Fibroblast of villous mesenchyme (primary cell): ENCODE measurements around the gene U2SURP. TPM values are rescaled to one million over a fixed set of nuclear protein-coding genes. Genes with fewer than 3 reads are reported as not detected.
"Not testable (repeated sequence)": the region's sequence is repeated elsewhere in the genome, so short reads cannot be mapped to it uniquely, and the experiment has no call there.

Source experiments
- DNase-seq: peaks from one replicate; pipeline ENCODE4 v3.0.0-alpha.2; 2010; ENCODE audit warnings: low read depth
- H3K4me3 ChIP-seq: 2 replicates; pipeline ENCODE4 v1.5.1; 2011; ENCODE audit warnings: low read depth, mild to moderate bottlenecking, low read length
- total RNA-seq: library from RNA; depleted of rRNA; stranded (reverse); fragments of >200 nt; gene quantifications from 2 replicates; pipeline ENCODE4 v1.2.3, GENCODE V29; 2012
- TF ChIP-seq, protein P1 (sequence below): IDR thresholded peaks from 2 replicates; pipeline ENCODE4 v1.5.1; 2012; ENCODE audit warnings: low read depth, mild to moderate bottlenecking, low read length; ENCODE audit not compliant: insufficient read depth

U2SURP gene
- total RNA-seq, 1 donor: 86.4 TPM

DNA sequence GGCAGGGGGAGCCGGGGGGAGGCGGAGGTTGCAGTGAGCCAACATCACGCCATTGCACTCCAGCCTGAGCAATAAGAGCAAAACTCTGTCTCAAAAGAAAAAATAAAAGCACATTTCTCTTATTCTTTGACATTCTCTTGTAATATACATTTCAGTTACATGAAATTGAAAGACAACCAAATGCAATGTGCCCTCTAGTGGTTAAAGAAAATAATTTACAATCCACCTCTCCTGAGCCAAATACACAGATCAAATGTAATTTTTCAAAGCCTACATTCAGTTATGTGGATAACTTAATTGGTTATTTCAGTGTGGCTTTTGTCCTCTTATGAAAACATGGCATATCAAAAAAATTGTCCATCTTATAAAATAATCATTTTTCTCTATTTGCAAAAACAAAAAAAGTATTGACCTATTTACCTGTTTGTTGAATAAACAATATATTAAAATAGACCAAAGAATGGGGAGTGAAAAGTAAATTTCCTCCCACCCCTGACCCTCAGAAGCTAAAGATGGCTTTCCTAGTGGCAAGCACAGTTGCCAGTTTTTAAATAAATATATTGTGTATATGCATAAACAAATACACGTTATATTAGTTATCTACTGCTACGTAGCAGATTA is 14.2 kb upstream of the U2SURP start:
- no peak overlapping the region for H3K4me3 ChIP-seq
- peak; percentile 50 for DNase-seq
- TF ChIP-seq, protein P1, sequence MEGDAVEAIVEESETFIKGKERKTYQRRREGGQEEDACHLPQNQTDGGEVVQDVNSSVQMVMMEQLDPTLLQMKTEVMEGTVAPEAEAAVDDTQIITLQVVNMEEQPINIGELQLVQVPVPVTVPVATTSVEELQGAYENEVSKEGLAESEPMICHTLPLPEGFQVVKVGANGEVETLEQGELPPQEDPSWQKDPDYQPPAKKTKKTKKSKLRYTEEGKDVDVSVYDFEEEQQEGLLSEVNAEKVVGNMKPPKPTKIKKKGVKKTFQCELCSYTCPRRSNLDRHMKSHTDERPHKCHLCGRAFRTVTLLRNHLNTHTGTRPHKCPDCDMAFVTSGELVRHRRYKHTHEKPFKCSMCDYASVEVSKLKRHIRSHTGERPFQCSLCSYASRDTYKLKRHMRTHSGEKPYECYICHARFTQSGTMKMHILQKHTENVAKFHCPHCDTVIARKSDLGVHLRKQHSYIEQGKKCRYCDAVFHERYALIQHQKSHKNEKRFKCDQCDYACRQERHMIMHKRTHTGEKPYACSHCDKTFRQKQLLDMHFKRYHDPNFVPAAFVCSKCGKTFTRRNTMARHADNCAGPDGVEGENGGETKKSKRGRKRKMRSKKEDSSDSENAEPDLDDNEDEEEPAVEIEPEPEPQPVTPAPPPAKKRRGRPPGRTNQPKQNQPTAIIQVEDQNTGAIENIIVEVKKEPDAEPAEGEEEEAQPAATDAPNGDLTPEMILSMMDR: peak; percentile 63

DNA sequence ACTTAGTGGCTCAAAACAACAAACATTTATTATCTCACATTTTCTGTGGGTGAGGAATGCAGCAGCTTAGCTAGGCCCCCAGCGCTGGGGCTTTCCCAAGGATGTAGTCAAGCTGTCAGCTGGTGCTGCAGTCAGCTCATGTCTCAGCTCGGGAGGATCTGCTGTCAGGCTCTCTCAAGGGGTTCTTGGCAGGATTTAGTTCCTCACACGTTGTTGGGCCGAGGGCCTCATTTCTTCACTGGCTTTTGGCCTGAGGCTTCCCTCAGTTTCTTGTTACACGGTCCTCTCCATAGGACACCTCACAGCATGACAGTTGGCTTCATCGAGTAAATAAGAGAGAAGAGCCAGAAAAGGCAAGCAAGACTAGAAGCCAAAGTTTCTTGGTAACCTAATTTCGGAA is 13.7 kb upstream of the U2SURP start:
- H3K4me3 ChIP-seq: no peak overlapping the region
- DNase-seq: peak; percentile 23

GRCh38 chr3:142988221-142988620 is 13.1 kb upstream of the U2SURP start:
- H3K4me3 ChIP-seq, DNase-seq: not testable (repeated sequence)

More for the DNA sequence above, 13.7 kb upstream of the U2SURP start:
- TF ChIP-seq, protein P1: no peak

- DNase-seq, H3K4me3 ChIP-seq: not testable (repeated sequence)
Measured at GRCh38 chr3:142988826-142989225, 12.5 kb upstream of the U2SURP start.

GRCh38 chr3:142990721-142991120 is 10.6 kb upstream of the U2SURP start:
- TF ChIP-seq, protein P1: no peak
- H3K4me3 ChIP-seq: no peak overlapping the region
- DNase-seq: no peak

GRCh38 chr3:142992323-142992722 is 9.0 kb upstream of the U2SURP start:
- H3K4me3 ChIP-seq: no peak overlapping the region
- TF ChIP-seq, protein P1: no peak
- no peak for DNase-seq

DNA sequence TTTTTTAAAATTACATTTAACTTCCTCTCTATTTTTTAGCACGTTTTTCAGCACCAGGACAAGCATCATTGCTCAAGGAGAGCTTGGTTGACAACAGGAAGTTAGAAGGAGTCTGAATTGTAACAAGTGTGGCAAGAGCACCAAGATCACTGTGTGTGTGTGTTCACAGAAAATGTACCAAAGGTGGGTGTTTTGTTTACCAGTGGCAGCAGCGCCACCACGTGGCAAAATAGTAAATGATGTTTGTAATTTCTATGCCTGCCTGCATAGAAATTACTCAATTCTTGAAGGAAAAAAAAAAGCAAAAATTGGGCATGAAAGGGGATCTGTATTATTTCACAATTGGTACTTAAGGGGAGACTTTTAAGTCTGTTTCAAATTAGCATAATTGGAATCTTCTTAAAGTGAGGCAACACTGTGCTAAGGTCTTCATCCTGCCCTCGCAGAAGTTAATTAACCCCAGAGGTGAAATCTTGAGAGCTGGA is 7.4 kb upstream of the U2SURP start:
- no peak overlapping the region for H3K4me3 ChIP-seq
- TF ChIP-seq, protein P1: peak; percentile 66
- peak; percentile 76 for DNase-seq

GRCh38 chr3:142997330-142997729 is 4.0 kb upstream of the U2SURP start:
- peak; percentile 32 for DNase-seq
- no peak overlapping the region for H3K4me3 ChIP-seq
- TF ChIP-seq, protein P1: no peak
